DND-41 (cell line): ENCODE data around the gene MS4A12.

Experiments used
- CTCF ChIP-seq: IDR thresholded peaks from 2 replicates; pipeline ENCODE4 v1.5.1; 2012; ENCODE audit warnings: borderline replicate concordance, low read length, moderate library complexity, mild to moderate bottlenecking; ENCODE audit not compliant: poor library complexity, severe bottlenecking; ENCODE audit errors: extremely low read depth
- EZH2 ChIP-seq: IDR thresholded peaks from 3 replicates; pipeline ENCODE4 v1.6.1; 2012; ENCODE audit warnings: borderline replicate concordance, low read depth, mild to moderate bottlenecking, moderate library complexity, low read length, inconsistent platforms; ENCODE audit not compliant: severe bottlenecking

DNA sequence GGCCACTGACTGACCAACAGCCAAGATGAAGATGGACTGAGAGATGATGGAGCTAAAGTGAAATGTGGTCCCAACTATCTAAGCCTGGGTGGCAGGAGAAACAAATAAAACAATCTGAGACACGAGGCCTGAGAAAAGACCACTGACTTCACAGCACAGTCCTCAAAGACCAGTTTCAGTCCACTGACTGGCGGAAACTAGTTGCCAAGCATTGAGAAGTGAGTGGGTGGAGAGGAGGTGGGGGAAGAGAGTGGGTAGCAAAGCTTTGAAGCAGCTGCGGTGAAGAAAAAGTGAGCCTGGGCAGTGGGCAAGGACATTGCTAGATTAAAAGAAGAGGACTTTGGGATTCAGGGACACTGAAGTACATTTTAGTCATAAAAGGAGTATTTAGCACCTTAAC lies 35.0 kb upstream of the MS4A12 start:
- TF ChIP-seq CTCF (no peak), EZH2 (no peak)
